Neural cell (in vitro differentiated cells): ENCODE results near the gene SEMA3F. TPM values are rescaled to one million over a fixed set of nuclear protein-coding genes. Genes with fewer than 3 reads are reported as not detected.

Experiments
- H2AFZ ChIP-seq: fragments of 200-600, 300-800 bp; sonication (generic), shearing (Covaris generic); 2 replicates; pipeline ENCODE4 v1.6.0; 2014; ENCODE audit warnings: low read depth, mild to moderate bottlenecking, antibody characterized with exemption, low read length, moderate library complexity
- H3F3A ChIP-seq: fragments of 200-600 bp; shearing (Covaris generic); 2 replicates; pipeline ENCODE4 v1.6.1; 2016; ENCODE audit warnings: mild to moderate bottlenecking, moderate library complexity, mixed read lengths, antibody characterized with exemption, low read length; ENCODE audit not compliant: insufficient read depth, poor library complexity, severe bottlenecking
- H3K27ac ChIP-seq: fragments of 200-600, 300-800 bp; sonication (generic), shearing (Covaris generic); 2 replicates; pipeline ENCODE4 v1.5.1; 2014; ENCODE audit warnings: mild to moderate bottlenecking, low read length, moderate library complexity
- H3K27me3 ChIP-seq: fragments of 300-800, 200-600 bp; sonication (generic), shearing (Covaris generic); 2 replicates; pipeline ENCODE4 v1.6.0; 2014; ENCODE audit warnings: mild to moderate bottlenecking, low read depth, low read length, moderate library complexity; ENCODE audit not compliant: insufficient read depth
- H3K36me3 ChIP-seq: fragments of 300-800, 200-600 bp; sonication (generic), shearing (Covaris generic); 2 replicates; pipeline ENCODE4 v1.5.1; 2014; ENCODE audit warnings: mild to moderate bottlenecking, antibody characterized with exemption, low read length, moderate library complexity; ENCODE audit not compliant: insufficient read depth
- H3K4me2 ChIP-seq: fragments of 300-800, 200-600 bp; sonication (generic), shearing (Covaris generic); 2 replicates; pipeline ENCODE4 v1.6.0; 2014; ENCODE audit warnings: mild to moderate bottlenecking, low read length
- H3K4me3 ChIP-seq: fragments of 300-800, 200-600 bp; sonication (generic), shearing (Covaris generic); 2 replicates; pipeline ENCODE4 v1.5.1; 2014; ENCODE audit warnings: mild to moderate bottlenecking, low read length, moderate library complexity
- H3K79me2 ChIP-seq: fragments of 200-600 bp; shearing (Covaris generic); replicated peaks from 2 replicates; pipeline ENCODE4 v1.6.0; 2014; ENCODE audit warnings: mild to moderate bottlenecking, low read length, moderate library complexity; ENCODE audit not compliant: insufficient read depth
- H3K9ac ChIP-seq: fragments of 300-800, 200-600 bp; sonication (generic), shearing (Covaris generic); 2 replicates; pipeline ENCODE4 v1.6.1; 2016; ENCODE audit warnings: mild to moderate bottlenecking, low read length, mixed read lengths
- H3K9me2 ChIP-seq: fragments of 200-600 bp; shearing (Covaris generic); 2 replicates; pipeline ENCODE4 v1.6.1; 2016; ENCODE audit warnings: mild to moderate bottlenecking, low read length, mixed read lengths; ENCODE audit not compliant: insufficient read depth
- H3K9me3 ChIP-seq: fragments of 200-600, 300-800 bp; sonication (generic), shearing (Covaris generic); 2 replicates; pipeline ENCODE4 v1.6.1; 2016; ENCODE audit warnings: mild to moderate bottlenecking, mixed run types, low read length, moderate library complexity, mixed read lengths
- H4K20me1 ChIP-seq: fragments of 200-600 bp; shearing (Covaris generic); 2 replicates; pipeline ENCODE4 v1.6.1; 2016; ENCODE audit warnings: mild to moderate bottlenecking, mixed run types; ENCODE audit not compliant: insufficient read depth
- EP300 ChIP-seq: fragments of 450-650 bp; conservative IDR thresholded peaks from 2 replicates; pipeline ENCODE4 v1.6.1; 2014; ENCODE audit warnings: antibody characterized with exemption, mild to moderate bottlenecking, moderate library complexity; ENCODE audit not compliant: poor library complexity, severe bottlenecking
- EZH2 ChIP-seq: fragments of 200-600, 300-800 bp; shearing (Covaris generic), sonication (generic); IDR thresholded peaks from 2 replicates; pipeline ENCODE4 v1.6.1; 2014; ENCODE audit warnings: antibody characterized with exemption, low read length, borderline replicate concordance, mild to moderate bottlenecking; ENCODE audit not compliant: insufficient read depth, poor library complexity, severe bottlenecking
- MXI1 ChIP-seq: fragments of 450-650 bp; conservative IDR thresholded peaks from 2 replicates; pipeline ENCODE4 v1.6.1; 2014; ENCODE audit warnings: antibody characterized with exemption, mild to moderate bottlenecking; ENCODE audit not compliant: poor library complexity, severe bottlenecking
- POLR2AphosphoS5 ChIP-seq: IDR thresholded peaks from 2 replicates; pipeline ENCODE4 v1.6.1; 2012
- RAD21 ChIP-seq: fragments of 450-650 bp; conservative IDR thresholded peaks from 2 replicates; pipeline ENCODE4 v1.6.1; 2014; ENCODE audit warnings: antibody characterized with exemption, mild to moderate bottlenecking, moderate library complexity
- SMC3 ChIP-seq: fragments of 450-650 bp; conservative IDR thresholded peaks from 2 replicates; pipeline ENCODE4 v1.6.1; 2014; ENCODE audit warnings: antibody characterized with exemption, mild to moderate bottlenecking, moderate library complexity; ENCODE audit not compliant: poor library complexity
- TAF1 ChIP-seq: IDR thresholded peaks from 2 replicates; pipeline ENCODE4 v1.6.1; 2012; ENCODE audit warnings: low read depth
- polyA plus RNA-seq: library from polyadenylated mRNA; depleted of rRNA; stranded (reverse); fragments of >200 nt; gene quantifications from 2 replicates; pipeline ENCODE4 v1.2.3, GENCODE V29; 2014
- TF ChIP-seq, protein P1 (sequence below): IDR thresholded peaks from 2 replicates; pipeline ENCODE4 v1.6.1; 2012; ENCODE audit warnings: borderline replicate concordance
- TF ChIP-seq, protein P2 (sequence below): fragments of 450-650 bp; IDR thresholded peaks from 2 replicates; pipeline ENCODE4 v1.5.1; 2014; ENCODE audit warnings: antibody characterized with exemption, mild to moderate bottlenecking, moderate library complexity; ENCODE audit not compliant: poor library complexity, severe bottlenecking

Gene SEMA3F
- polyA plus RNA-seq, 1 donor from 2014 or later: 17.0 TPM

DNA sequence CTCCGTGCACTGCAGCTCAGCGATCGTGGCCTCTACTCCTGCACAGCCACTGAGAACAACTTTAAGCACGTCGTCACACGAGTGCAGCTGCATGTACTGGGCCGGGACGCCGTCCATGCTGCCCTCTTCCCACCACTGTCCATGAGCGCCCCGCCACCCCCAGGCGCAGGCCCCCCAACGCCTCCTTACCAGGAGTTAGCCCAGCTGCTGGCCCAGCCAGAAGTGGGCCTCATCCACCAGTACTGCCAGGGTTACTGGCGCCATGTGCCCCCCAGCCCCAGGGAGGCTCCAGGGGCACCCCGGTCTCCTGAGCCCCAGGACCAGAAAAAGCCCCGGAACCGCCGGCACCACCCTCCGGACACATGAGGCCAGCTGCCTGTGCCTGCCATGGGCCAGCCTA, 32.6 kb downstream of the SEMA3F start:
- no peak overlapping the region for H2AFZ ChIP-seq
- H3K27me3 ChIP-seq: no peaks in the 10 kb centered on the region
- no peaks in the 10 kb centered on the region for H3F3A ChIP-seq
- H3K9me3 ChIP-seq: no peaks in the 10 kb centered on the region
- no peak overlapping the region for H3K4me3 ChIP-seq
- peaks cover 6% of the 10 kb centered on the region for H3K36me3 ChIP-seq
- no peaks in the 10 kb centered on the region for H4K20me1 ChIP-seq
- no peak overlapping the region for H3K4me2 ChIP-seq
- TF ChIP-seq RAD21 (no peak), EP300 (no peak), EZH2 (no peak), POLR2AphosphoS5 (no peak), SMC3 (no peak), TAF1 (no peak)
- TF ChIP-seq, protein P1, sequence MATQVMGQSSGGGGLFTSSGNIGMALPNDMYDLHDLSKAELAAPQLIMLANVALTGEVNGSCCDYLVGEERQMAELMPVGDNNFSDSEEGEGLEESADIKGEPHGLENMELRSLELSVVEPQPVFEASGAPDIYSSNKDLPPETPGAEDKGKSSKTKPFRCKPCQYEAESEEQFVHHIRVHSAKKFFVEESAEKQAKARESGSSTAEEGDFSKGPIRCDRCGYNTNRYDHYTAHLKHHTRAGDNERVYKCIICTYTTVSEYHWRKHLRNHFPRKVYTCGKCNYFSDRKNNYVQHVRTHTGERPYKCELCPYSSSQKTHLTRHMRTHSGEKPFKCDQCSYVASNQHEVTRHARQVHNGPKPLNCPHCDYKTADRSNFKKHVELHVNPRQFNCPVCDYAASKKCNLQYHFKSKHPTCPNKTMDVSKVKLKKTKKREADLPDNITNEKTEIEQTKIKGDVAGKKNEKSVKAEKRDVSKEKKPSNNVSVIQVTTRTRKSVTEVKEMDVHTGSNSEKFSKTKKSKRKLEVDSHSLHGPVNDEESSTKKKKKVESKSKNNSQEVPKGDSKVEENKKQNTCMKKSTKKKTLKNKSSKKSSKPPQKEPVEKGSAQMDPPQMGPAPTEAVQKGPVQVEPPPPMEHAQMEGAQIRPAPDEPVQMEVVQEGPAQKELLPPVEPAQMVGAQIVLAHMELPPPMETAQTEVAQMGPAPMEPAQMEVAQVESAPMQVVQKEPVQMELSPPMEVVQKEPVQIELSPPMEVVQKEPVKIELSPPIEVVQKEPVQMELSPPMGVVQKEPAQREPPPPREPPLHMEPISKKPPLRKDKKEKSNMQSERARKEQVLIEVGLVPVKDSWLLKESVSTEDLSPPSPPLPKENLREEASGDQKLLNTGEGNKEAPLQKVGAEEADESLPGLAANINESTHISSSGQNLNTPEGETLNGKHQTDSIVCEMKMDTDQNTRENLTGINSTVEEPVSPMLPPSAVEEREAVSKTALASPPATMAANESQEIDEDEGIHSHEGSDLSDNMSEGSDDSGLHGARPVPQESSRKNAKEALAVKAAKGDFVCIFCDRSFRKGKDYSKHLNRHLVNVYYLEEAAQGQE: no peak
- no peaks in the 10 kb centered on the region for H3K9me2 ChIP-seq
- H3K27ac ChIP-seq: no peak overlapping the region
- H3K9ac ChIP-seq: no peak overlapping the region
- no peaks in the 10 kb centered on the region for H3K79me2 ChIP-seq

DNA sequence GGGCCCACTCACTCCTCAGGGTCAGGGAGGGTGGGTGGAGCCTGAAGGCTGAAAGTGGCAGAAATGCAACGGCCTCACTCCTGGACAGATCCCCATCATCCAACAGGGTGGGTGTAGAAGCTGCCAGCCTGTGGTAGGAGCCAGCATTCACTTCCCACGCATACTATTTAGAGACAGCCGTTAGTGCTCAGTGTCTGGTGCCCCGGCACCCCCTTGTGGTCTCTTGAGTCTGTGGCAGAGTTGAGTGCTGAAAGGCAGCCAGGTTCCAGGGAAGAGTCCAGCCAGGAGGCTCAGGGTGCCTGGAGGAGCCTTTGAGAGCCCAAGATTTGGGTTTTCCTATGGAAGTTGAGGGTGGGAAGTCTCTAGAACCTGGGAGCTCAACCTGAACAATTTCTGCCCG, 34.1 kb downstream of the SEMA3F start:
- TF ChIP-seq RAD21: peak; percentile 90
- TF ChIP-seq, protein P1: no peak
- TF ChIP-seq SMC3: peak; percentile 94
- no peak for TF ChIP-seq EZH2
- TF ChIP-seq, protein P2, sequence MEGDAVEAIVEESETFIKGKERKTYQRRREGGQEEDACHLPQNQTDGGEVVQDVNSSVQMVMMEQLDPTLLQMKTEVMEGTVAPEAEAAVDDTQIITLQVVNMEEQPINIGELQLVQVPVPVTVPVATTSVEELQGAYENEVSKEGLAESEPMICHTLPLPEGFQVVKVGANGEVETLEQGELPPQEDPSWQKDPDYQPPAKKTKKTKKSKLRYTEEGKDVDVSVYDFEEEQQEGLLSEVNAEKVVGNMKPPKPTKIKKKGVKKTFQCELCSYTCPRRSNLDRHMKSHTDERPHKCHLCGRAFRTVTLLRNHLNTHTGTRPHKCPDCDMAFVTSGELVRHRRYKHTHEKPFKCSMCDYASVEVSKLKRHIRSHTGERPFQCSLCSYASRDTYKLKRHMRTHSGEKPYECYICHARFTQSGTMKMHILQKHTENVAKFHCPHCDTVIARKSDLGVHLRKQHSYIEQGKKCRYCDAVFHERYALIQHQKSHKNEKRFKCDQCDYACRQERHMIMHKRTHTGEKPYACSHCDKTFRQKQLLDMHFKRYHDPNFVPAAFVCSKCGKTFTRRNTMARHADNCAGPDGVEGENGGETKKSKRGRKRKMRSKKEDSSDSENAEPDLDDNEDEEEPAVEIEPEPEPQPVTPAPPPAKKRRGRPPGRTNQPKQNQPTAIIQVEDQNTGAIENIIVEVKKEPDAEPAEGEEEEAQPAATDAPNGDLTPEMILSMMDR: peak; percentile 87
- TF ChIP-seq MXI1: no peak
- no peak for TF ChIP-seq EP300
- no peak for TF ChIP-seq TAF1
- no peak for TF ChIP-seq POLR2AphosphoS5
- no peaks in the 10 kb centered on the region for H3K79me2 ChIP-seq
- H3K36me3 ChIP-seq: peaks cover 6% of the 10 kb centered on the region
- no peaks in the 10 kb centered on the region for H3K9me2 ChIP-seq
- H4K20me1 ChIP-seq: no peaks in the 10 kb centered on the region
- no peaks in the 10 kb centered on the region for H3F3A ChIP-seq
- H2AFZ ChIP-seq: no peak overlapping the region
- no peak overlapping the region for H3K27ac ChIP-seq
- no peak overlapping the region for H3K4me3 ChIP-seq
- no peak overlapping the region for H3K4me2 ChIP-seq
- H3K9ac ChIP-seq: no peak overlapping the region
- no peaks in the 10 kb centered on the region for H3K9me3 ChIP-seq
- H3K27me3 ChIP-seq: no peaks in the 10 kb centered on the region
